H9 (cell line): Measurements from ENCODE around the gene RNF130. TPM values are rescaled to one million over a fixed set of nuclear protein-coding genes. Genes with fewer than 3 reads are reported as not detected.

ENCODE experiments used
- DNase-seq: peaks from one replicate; pipeline ENCODE4 v3.0.0-alpha.2; 2017
- H2AFZ ChIP-seq: one replicate; pipeline ENCODE4 v1.6.1; 2013; ENCODE audit warnings: mild to moderate bottlenecking, low read length, control low read depth, moderate library complexity
- H2AK5ac ChIP-seq: 2 replicates; pipeline ENCODE4 v1.6.1; 2013; ENCODE audit warnings: low read length, control low read depth, mixed read lengths; ENCODE audit not compliant: insufficient read length
- H2BK120ac ChIP-seq: one replicate; pipeline ENCODE4 v1.6.1; 2013; ENCODE audit warnings: low read depth, mild to moderate bottlenecking, low read length, control low read depth, inconsistent platforms; ENCODE audit not compliant: poor library complexity, severe bottlenecking
- H2BK12ac ChIP-seq: 2 replicates; pipeline ENCODE4 v1.6.1; 2013; ENCODE audit warnings: low read length, control low read depth, mixed read lengths, low read depth; ENCODE audit not compliant: insufficient read length
- H2BK15ac ChIP-seq: 2 replicates; pipeline ENCODE4 v1.6.1; 2013; ENCODE audit warnings: low read depth, low read length, control low read depth
- H2BK20ac ChIP-seq: one replicate; pipeline ENCODE4 v1.6.1; 2013; ENCODE audit warnings: low read depth, mild to moderate bottlenecking, low read length, control low read depth, inconsistent platforms; ENCODE audit not compliant: poor library complexity, severe bottlenecking
- H2BK5ac ChIP-seq: 2 replicates; pipeline ENCODE4 v1.6.1; 2013; ENCODE audit warnings: low read length, control low read depth, mixed read lengths; ENCODE audit not compliant: insufficient read length
- H3K14ac ChIP-seq: 2 replicates; pipeline ENCODE4 v1.6.1; 2013; ENCODE audit warnings: low read length, control low read depth; ENCODE audit not compliant: insufficient read depth
- H3K18ac ChIP-seq: 2 replicates; pipeline ENCODE4 v1.6.1; 2013; ENCODE audit warnings: low read depth, mild to moderate bottlenecking, mixed read lengths, low read length, control low read depth; ENCODE audit not compliant: insufficient read length
- H3K23ac ChIP-seq: 2 replicates; pipeline ENCODE4 v1.6.1; 2013; ENCODE audit warnings: low read length, control low read depth, mixed read lengths, low read depth; ENCODE audit not compliant: insufficient read length
- H3K23me2 ChIP-seq: 2 replicates; pipeline ENCODE4 v1.6.1; 2013; ENCODE audit warnings: low read depth, mild to moderate bottlenecking, mixed read lengths, low read length, control low read depth; ENCODE audit not compliant: insufficient read length, poor library complexity, severe bottlenecking
- H3K27ac ChIP-seq: 2 replicates; pipeline ENCODE4 v1.5.1; 2013; ENCODE audit warnings: low read length, control low read depth, mixed read lengths, low read depth; ENCODE audit not compliant: insufficient read length
- H3K27me3 ChIP-seq: 2 replicates; pipeline ENCODE4 v1.6.1; 2013; ENCODE audit warnings: low read length, control low read depth, inconsistent platforms; ENCODE audit not compliant: insufficient read depth
- H3K4ac ChIP-seq: 2 replicates; pipeline ENCODE4 v1.6.1; 2013; ENCODE audit warnings: low read depth, mild to moderate bottlenecking, control low read depth, inconsistent platforms, low read length, moderate library complexity
- H3K4me1 ChIP-seq: 2 replicates; pipeline ENCODE4 v1.6.1; 2013; ENCODE audit warnings: low read length, control low read depth, inconsistent platforms; ENCODE audit not compliant: insufficient read depth
- H3K4me2 ChIP-seq: 2 replicates; pipeline ENCODE4 v1.6.1; 2013; ENCODE audit warnings: low read length, control low read depth, mixed read lengths; ENCODE audit not compliant: insufficient read length, insufficient read depth
- H3K56ac ChIP-seq: 2 replicates; pipeline ENCODE4 v1.6.1; 2013; ENCODE audit warnings: low read depth, mild to moderate bottlenecking, mixed read lengths, low read length, control low read depth; ENCODE audit not compliant: insufficient read length
- H3K79me1 ChIP-seq: 2 replicates; pipeline ENCODE4 v1.6.1; 2013; ENCODE audit warnings: low read depth, mild to moderate bottlenecking, moderate library complexity, low read length, control low read depth, inconsistent platforms; ENCODE audit not compliant: insufficient read depth, poor library complexity, severe bottlenecking
- H3K79me2 ChIP-seq: 2 replicates; pipeline ENCODE4 v1.6.1; 2013; ENCODE audit warnings: low read length, control low read depth, inconsistent platforms; ENCODE audit not compliant: insufficient read depth
- H3K9ac ChIP-seq: 2 replicates; pipeline ENCODE4 v1.6.1; 2013; ENCODE audit warnings: low read length, control low read depth, mixed read lengths; ENCODE audit not compliant: insufficient read length; ENCODE audit errors: extremely low read depth
- H3K9me3 ChIP-seq: one replicate; pipeline ENCODE4 v1.6.1; 2013; ENCODE audit warnings: low read depth, low read length, inconsistent platforms; ENCODE audit not compliant: control insufficient read depth
- H3T11ph ChIP-seq: one replicate; pipeline ENCODE4 v1.6.1; 2013; ENCODE audit warnings: mild to moderate bottlenecking, low read length, control low read depth, inconsistent platforms
- H4K20me1 ChIP-seq: one replicate; pipeline ENCODE4 v1.6.1; 2013; ENCODE audit not compliant: control insufficient read depth, insufficient read length, insufficient read depth
- H4K5ac ChIP-seq: 2 replicates; pipeline ENCODE4 v1.6.1; 2013; ENCODE audit warnings: low read depth, mild to moderate bottlenecking, mixed read lengths, low read length, control low read depth; ENCODE audit not compliant: insufficient read length
- H4K8ac ChIP-seq: replicated peaks from 2 replicates; pipeline ENCODE4 v1.6.1; 2013; ENCODE audit warnings: low read length, control low read depth, mixed read lengths, low read depth; ENCODE audit not compliant: insufficient read length
- H4K91ac ChIP-seq: 2 replicates; pipeline ENCODE4 v1.6.1; 2013; ENCODE audit warnings: low read depth, mild to moderate bottlenecking, moderate library complexity, mixed read lengths, low read length, control low read depth; ENCODE audit not compliant: insufficient read length
- H3K27ac Mint-ChIP-seq, 3 experiments: 2 replicates in 2 of 3; 3 replicates in 1 of 3; pipeline ENCODE4 v1.8.0; 2020 to 2021; ENCODE audit warnings: mixed read lengths in 3 of 3, mild to moderate bottlenecking in 1 of 3, moderate library complexity in 1 of 3
- H3K27me3 Mint-ChIP-seq: 2 replicates; pipeline ENCODE4 v1.8.0; 2021; ENCODE audit warnings: low read depth, mild to moderate bottlenecking, moderate library complexity, mixed read lengths
- H3K36me3 Mint-ChIP-seq, 3 experiments: 2 replicates in 2 of 3; 3 replicates in 1 of 3; pipeline ENCODE4 v1.8.0; 2020 to 2021; ENCODE audit warnings: low read depth in 3 of 3, mixed read lengths in 3 of 3; ENCODE audit not compliant: insufficient read depth in 1 of 3
- H3K4me1 Mint-ChIP-seq, 2 experiments: 2 replicates each; pipeline ENCODE4 v1.8.0; 2020; ENCODE audit warnings: mixed read lengths in 2 of 2
- H3K4me3 Mint-ChIP-seq, 2 experiments: 2 replicates in 1 of 2; 3 replicates in 1 of 2; pipeline ENCODE4 v1.8.0; 2020 to 2021; ENCODE audit warnings: mild to moderate bottlenecking in 2 of 2, mixed read lengths in 2 of 2, moderate library complexity in 1 of 2
- H3K9me3 Mint-ChIP-seq, 2 experiments: 2 replicates in 1 of 2; 3 replicates in 1 of 2; pipeline ENCODE4 v1.8.0; 2020; ENCODE audit warnings: mild to moderate bottlenecking in 2 of 2, mixed read lengths in 2 of 2, moderate library complexity in 1 of 2
- CTCF ChIP-seq: fragments of 200-600 bp; sonication (generic); conservative IDR thresholded peaks from 3 replicates; pipeline ENCODE4 v1.8.0; 2021; ENCODE audit warnings: antibody characterized with exemption, mild to moderate bottlenecking
- WGBS: extraction: QIAGEN DNeasy Blood & Tissue Kit; methylation state at CpG from one replicate; pipeline ENCODE4 v1.1.7; 2013; ENCODE audit warnings: missing lambda C conversion rate, low lambda C conversion rate, mixed read lengths; ENCODE audit not compliant: insufficient read length; ENCODE audit errors: extremely low coverage; 5-methylcytosine and 5-hydroxymethylcytosine counted together
- total RNA-seq: library from RNA; stranded (reverse); gene quantifications from 2 replicates; pipeline ENCODE4 v1.2.1, GENCODE V29; 2021

RNF130 gene
- total RNA-seq, 1 experiment from 2014 or later = 80.0 TPM

GRCh38 chr5:179978792-179979191 is 92.8 kb downstream of the RNF130 start:
- H3K79me2 ChIP-seq = no peaks in the 10 kb centered on the region
- no peak overlapping the region for H2BK20ac ChIP-seq
- no peak overlapping the region for H4K91ac ChIP-seq
- H3K9ac ChIP-seq = no peak overlapping the region
- Mint-ChIP-seq H3K4me1 (peaks cover 2 to 16% of the 10 kb centered on the region in 2 experiments; a peak in 3 of 4 replicates), H3K4me3 (no peak overlapping the region), H3K27ac (no peak overlapping the region), H3K27me3 (no peaks in the 10 kb centered on the region), H3K9me3 (no peaks in the 10 kb centered on the region), H3K36me3 (peaks cover 28 to 64% (median 64%) of the 10 kb centered on the region in 3 experiments; a peak in 6 of 7 replicates)
- H3K4me1 ChIP-seq = no peaks in the 10 kb centered on the region
- no peaks in the 10 kb centered on the region for H3K23me2 ChIP-seq
- no peaks in the 10 kb centered on the region for H4K20me1 ChIP-seq
- no peak overlapping the region for H2BK5ac ChIP-seq
- no CpG with 5 or more reads among the region's 4 CpGs for WGBS
- no peak overlapping the region for H3T11ph ChIP-seq
- TF ChIP-seq CTCF = no peak
- H3K18ac ChIP-seq = no peak overlapping the region
- no peak overlapping the region for H2AK5ac ChIP-seq
- H4K5ac ChIP-seq = no peak overlapping the region
- no peak overlapping the region for H2BK12ac ChIP-seq
- H3K9me3 ChIP-seq = no peaks in the 10 kb centered on the region
- H3K14ac ChIP-seq = no peak overlapping the region
- H3K4me2 ChIP-seq = no peak overlapping the region
- H2AFZ ChIP-seq = no peak overlapping the region
- no peak overlapping the region for H2BK15ac ChIP-seq
- H3K56ac ChIP-seq = no peak overlapping the region
- H2BK120ac ChIP-seq = no peak overlapping the region
- no peak overlapping the region for H3K23ac ChIP-seq
- no peaks in the 10 kb centered on the region for H3K27me3 ChIP-seq
- DNase-seq = no peak
- H4K8ac ChIP-seq = no peak overlapping the region
- H3K27ac ChIP-seq = no peak overlapping the region
- H3K4ac ChIP-seq = no peak overlapping the region
- no peaks in the 10 kb centered on the region for H3K79me1 ChIP-seq
